ENCODE measurements around the gene GRK2. TPM values are rescaled to one million over a fixed set of nuclear protein-coding genes. Genes with fewer than 3 reads are reported as not detected.

The GRK2 gene
- total and polyA plus RNA-seq, 2 of the 13 experiments (the other 11 are each of a cell fraction or from before 2014, with no cell fraction given), result 31.3 to 42.4 TPM

DNA sequence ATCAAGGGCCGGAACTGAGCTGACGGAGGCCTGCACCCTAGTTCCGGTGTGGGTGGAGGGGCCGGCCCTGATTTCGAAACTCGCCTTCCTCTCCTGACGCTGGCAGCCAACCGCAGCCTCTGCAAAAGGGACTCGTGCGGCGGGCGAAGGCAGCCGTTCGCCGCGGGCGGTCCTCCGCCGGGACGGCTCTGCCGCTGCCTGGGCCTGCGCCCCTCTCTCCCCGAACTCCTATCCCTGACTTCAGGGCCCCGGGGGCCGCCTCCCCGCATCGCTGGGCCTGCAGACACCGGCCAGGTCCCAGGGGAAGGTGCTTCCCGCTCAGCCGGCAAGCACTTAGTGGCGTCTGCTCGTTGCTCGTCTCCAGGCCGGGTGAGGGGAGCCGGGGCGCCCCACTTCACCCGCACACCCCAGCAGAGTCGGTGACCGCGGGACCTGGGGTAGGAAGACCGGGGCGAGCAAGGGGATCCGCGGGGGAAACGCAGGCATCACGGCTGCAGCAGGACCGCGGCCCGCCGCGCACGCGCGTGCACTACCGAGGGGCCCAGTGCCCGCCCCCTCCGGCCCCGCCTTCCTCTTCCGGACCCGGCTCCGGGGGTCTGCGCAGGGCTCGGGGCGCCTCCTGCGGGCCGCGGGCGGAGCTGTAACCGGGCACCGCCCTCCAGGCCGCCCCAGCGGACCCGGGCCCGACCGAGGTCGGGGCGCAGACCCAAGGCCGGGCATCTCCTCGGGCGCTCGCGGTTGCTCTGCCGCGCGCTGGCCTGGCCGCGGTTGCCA, 22.4 kb downstream of the GRK2 start (continued):
- TF ChIP-seq, protein P1, sequence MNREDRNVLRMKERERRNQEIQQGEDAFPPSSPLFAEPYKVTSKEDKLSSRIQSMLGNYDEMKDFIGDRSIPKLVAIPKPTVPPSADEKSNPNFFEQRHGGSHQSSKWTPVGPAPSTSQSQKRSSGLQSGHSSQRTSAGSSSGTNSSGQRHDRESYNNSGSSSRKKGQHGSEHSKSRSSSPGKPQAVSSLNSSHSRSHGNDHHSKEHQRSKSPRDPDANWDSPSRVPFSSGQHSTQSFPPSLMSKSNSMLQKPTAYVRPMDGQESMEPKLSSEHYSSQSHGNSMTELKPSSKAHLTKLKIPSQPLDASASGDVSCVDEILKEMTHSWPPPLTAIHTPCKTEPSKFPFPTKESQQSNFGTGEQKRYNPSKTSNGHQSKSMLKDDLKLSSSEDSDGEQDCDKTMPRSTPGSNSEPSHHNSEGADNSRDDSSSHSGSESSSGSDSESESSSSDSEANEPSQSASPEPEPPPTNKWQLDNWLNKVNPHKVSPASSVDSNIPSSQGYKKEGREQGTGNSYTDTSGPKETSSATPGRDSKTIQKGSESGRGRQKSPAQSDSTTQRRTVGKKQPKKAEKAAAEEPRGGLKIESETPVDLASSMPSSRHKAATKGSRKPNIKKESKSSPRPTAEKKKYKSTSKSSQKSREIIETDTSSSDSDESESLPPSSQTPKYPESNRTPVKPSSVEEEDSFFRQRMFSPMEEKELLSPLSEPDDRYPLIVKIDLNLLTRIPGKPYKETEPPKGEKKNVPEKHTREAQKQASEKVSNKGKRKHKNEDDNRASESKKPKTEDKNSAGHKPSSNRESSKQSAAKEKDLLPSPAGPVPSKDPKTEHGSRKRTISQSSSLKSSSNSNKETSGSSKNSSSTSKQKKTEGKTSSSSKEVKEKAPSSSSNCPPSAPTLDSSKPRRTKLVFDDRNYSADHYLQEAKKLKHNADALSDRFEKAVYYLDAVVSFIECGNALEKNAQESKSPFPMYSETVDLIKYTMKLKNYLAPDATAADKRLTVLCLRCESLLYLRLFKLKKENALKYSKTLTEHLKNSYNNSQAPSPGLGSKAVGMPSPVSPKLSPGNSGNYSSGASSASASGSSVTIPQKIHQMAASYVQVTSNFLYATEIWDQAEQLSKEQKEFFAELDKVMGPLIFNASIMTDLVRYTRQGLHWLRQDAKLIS (CRISPR knock-in tag; IDR thresholded peaks at IDR 0.05), result peak; percentile 49; the same call in 1 of the 2 replicates
- TF ChIP-seq, protein P2, sequence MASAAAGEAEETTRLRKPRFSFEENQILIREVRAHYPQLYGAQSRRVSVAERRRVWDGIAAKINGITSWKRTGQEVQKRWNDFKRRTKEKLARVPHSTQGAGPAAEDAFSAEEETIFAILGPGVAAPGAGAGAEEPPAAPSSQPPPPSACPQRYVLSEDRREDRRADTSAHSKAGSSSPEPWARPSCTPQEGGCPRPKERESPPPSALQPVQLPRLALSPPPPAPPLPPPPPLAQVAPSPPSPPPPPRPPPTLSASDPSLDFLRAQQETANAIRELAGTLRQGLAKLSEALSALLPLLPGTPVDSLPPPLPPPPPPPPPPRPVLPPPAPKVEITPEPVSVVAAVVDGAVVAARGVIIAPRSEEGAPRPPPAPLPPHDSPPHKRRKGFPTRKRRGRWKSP (CRISPR knock-in tag; IDR thresholded peaks at IDR 0.05), result 0 out of 2 replicates have a peak, but pooled peaks have one; percentile 15
- TF ChIP-seq PHF8 (CRISPR knock-in tag; IDR thresholded peaks at IDR 0.05), result peak; percentile 85
- no peak; the same call in 1 of the 2 replicates for TF ChIP-seq FOXO1 (CRISPR knock-in tag; IDR thresholded peaks at IDR 0.05)
- peak; percentile 84; the same call in 1 of the 2 replicates for TF ChIP-seq NCOA1 (CRISPR knock-in tag; IDR thresholded peaks at IDR 0.05)
- TF ChIP-seq HNRNPLL (IDR thresholded peaks at IDR 0.05; ENCODE audit: low read depth, low read length, poor library complexity, severe bottlenecking), result peak; percentile 52
- no peak for TF ChIP-seq ZNF329 (CRISPR knock-in tag; IDR thresholded peaks at IDR 0.05; ENCODE audit: low read depth)
- TF ChIP-seq, protein P3, sequence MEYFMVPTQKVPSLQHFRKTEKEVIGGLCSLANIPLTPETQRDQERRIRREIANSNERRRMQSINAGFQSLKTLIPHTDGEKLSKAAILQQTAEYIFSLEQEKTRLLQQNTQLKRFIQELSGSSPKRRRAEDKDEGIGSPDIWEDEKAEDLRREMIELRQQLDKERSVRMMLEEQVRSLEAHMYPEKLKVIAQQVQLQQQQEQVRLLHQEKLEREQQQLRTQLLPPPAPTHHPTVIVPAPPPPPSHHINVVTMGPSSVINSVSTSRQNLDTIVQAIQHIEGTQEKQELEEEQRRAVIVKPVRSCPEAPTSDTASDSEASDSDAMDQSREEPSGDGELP (IDR thresholded peaks at IDR 0.05; ENCODE audit: borderline replicate concordance, low read depth), result no peak
- TF ChIP-seq ATAD3A (CRISPR knock-in tag; IDR thresholded peaks at IDR 0.05), result 0 out of 2 replicates have a peak, but pooled peaks have one; percentile 27
- TF ChIP-seq ZNF577 (CRISPR knock-in tag; IDR thresholded peaks at IDR 0.05; ENCODE audit: borderline replicate concordance, low read depth), result 0 out of 2 replicates have a peak, but pooled peaks have one; percentile 37
- TF ChIP-seq ZNF34 (CRISPR knock-in tag; IDR thresholded peaks at IDR 0.05; ENCODE audit: borderline replicate concordance), result peak; percentile 88; the same call in 1 of the 2 replicates
- TF ChIP-seq HDAC1 (CRISPR knock-in tag; IDR thresholded peaks at IDR 0.05), result peak; percentile 64; the same call in 1 of the 2 replicates
- TF ChIP-seq ZNF160 (CRISPR knock-in tag; IDR thresholded peaks at IDR 0.05), result peak; percentile 68; the same call in 1 of the 2 replicates
- TF ChIP-seq ZNF549 (CRISPR knock-in tag; IDR thresholded peaks at IDR 0.05), result no peak
- peak; percentile 92 for TF ChIP-seq GABPB1 (CRISPR knock-in tag; IDR thresholded peaks at IDR 0.05)
- no peak for TF ChIP-seq ZNF891 (CRISPR knock-in tag; IDR thresholded peaks at IDR 0.05)
- TF ChIP-seq NFIB (CRISPR knock-in tag; IDR thresholded peaks at IDR 0.05; ENCODE audit: borderline replicate concordance), result no peak
- TF ChIP-seq, protein P4, sequence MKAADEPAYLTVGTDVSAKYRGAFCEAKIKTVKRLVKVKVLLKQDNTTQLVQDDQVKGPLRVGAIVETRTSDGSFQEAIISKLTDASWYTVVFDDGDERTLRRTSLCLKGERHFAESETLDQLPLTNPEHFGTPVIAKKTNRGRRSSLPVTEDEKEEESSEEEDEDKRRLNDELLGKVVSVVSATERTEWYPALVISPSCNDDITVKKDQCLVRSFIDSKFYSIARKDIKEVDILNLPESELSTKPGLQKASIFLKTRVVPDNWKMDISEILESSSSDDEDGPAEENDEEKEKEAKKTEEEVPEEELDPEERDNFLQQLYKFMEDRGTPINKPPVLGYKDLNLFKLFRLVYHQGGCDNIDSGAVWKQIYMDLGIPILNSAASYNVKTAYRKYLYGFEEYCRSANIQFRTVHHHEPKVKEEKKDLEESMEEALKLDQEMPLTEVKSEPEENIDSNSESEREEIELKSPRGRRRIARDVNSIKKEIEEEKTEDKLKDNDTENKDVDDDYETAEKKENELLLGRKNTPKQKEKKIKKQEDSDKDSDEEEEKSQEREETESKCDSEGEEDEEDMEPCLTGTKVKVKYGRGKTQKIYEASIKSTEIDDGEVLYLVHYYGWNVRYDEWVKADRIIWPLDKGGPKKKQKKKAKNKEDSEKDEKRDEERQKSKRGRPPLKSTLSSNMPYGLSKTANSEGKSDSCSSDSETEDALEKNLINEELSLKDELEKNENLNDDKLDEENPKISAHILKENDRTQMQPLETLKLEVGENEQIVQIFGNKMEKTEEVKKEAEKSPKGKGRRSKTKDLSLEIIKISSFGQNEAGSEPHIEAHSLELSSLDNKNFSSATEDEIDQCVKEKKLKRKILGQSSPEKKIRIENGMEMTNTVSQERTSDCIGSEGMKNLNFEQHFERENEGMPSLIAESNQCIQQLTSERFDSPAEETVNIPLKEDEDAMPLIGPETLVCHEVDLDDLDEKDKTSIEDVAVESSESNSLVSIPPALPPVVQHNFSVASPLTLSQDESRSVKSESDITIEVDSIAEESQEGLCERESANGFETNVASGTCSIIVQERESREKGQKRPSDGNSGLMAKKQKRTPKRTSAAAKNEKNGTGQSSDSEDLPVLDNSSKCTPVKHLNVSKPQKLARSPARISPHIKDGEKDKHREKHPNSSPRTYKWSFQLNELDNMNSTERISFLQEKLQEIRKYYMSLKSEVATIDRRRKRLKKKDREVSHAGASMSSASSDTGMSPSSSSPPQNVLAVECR (CRISPR knock-in tag; IDR thresholded peaks at IDR 0.05; ENCODE audit: borderline replicate concordance), result peak; percentile 93
- TF ChIP-seq GFI1 (CRISPR knock-in tag; IDR thresholded peaks at IDR 0.05; ENCODE audit: borderline replicate concordance), result peak; percentile 65

All from HepG2 (cell line).